Transverse colon (tissue), 4 donors: ENCODE results near the gene LRP4.

Source experiments
- POLR2A ChIP-seq: fragments of 450-650 bp; IDR thresholded peaks from one replicate; pipeline ENCODE4 v1.6.1; 2016; ENCODE audit warnings: antibody characterized with exemption, mild to moderate bottlenecking, moderate library complexity
- POLR2AphosphoS5 ChIP-seq, 3 donors: sonication (generic); formaldehyde crosslinking; IDR thresholded peaks; one replicate each; pipeline ENCODE4 v1.6.1; 2016; ENCODE audit warnings: antibody characterized with exemption in 3 of 3
- TF ChIP-seq, protein P1 (sequence below), 5 experiments: fragments of 200-600 bp in 3 of 5; fragments of 450-650 bp in 2 of 5; sonication (generic) in 3 of 5; IDR thresholded peaks; 1 replicate in 2 of 5; 2 replicates in 3 of 5; pipeline ENCODE4 v1.5.1; 2016 to 2017; ENCODE audit warnings: antibody characterized with exemption in 5 of 5, inconsistent platforms in 3 of 5, mild to moderate bottlenecking in 2 of 5, moderate library complexity in 1 of 5

DNA sequence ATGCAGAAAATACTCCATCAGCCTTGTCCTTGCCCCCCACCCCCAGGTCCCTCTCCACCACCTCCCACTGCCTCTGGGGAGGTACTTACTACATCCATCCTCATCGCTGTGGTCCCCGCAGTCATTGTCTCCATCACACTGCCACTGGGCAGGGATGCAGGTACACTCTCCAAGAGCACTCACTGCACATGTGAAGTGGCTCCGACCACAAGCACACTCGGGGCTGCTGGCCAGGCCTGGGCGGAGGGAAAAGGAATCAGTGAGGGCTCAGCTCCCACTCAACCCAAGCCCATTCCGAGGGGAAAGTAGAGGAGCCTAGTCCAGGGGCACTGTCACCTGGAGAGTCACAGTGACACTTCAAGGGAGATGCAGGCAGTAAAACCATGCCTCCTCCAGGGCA, 15.7 kb downstream of the LRP4 start:
- TF ChIP-seq POLR2AphosphoS5 (IDR thresholded peaks at IDR 0.05), result no peak
- TF ChIP-seq, protein P1, sequence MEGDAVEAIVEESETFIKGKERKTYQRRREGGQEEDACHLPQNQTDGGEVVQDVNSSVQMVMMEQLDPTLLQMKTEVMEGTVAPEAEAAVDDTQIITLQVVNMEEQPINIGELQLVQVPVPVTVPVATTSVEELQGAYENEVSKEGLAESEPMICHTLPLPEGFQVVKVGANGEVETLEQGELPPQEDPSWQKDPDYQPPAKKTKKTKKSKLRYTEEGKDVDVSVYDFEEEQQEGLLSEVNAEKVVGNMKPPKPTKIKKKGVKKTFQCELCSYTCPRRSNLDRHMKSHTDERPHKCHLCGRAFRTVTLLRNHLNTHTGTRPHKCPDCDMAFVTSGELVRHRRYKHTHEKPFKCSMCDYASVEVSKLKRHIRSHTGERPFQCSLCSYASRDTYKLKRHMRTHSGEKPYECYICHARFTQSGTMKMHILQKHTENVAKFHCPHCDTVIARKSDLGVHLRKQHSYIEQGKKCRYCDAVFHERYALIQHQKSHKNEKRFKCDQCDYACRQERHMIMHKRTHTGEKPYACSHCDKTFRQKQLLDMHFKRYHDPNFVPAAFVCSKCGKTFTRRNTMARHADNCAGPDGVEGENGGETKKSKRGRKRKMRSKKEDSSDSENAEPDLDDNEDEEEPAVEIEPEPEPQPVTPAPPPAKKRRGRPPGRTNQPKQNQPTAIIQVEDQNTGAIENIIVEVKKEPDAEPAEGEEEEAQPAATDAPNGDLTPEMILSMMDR (IDR thresholded peaks at IDR 0.05), result no peak
- TF ChIP-seq POLR2A, result no peak
